Stimulated activated CD4-positive, alpha-beta T cell treated with anti-CD3 and anti-CD28 coated beads, Interleukin-1b, Interleukin-23, amount 100 ng/mL, for 24 hours (primary cell): ENCODE data around the gene IL2RA.
A peak's percentile ranks its signal among the peaks of the same experiment; 100 is the strongest.
"Not testable (repeated sequence)": the region's sequence is repeated elsewhere in the genome, so short reads cannot be mapped to it uniquely, and the experiment has no call there.

Experiments
- DNase-seq, 4 experiments: peaks; one replicate each; pipeline ENCODE4 v3.0.0-alpha.2; 2020; ENCODE audit warnings: low read depth in 4 of 4, low spot score in 1 of 4

Gene IL2RA

DNA sequence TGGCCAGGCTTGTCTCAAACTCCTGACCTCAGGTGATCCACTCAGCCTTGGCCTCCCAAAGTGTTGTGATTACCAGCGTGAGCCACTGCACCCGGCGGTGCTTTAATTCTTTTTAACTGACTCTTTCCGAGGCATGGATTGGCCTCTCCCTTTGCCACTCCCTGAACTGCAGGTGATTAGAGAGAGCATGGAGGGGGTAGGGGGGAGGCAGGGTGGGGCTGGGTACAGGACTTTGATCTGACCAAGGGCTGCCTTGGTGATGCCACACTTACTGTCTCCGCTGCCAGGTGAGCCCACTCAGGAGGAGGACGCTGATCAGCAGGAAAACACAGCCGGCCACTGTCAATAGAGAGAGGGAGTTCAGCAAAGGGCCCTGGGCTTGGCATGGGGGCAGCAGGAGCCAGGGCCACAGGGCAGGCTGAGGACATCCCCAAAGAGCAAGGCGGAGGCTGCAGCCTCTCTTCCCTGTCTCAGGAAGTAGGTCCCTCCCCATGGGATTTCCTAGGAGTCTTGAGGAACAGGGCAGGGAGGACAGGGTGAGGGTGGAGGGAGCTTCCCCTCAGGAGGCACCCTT, 44.3 kb downstream of the IL2RA start:
- DNase-seq: no peak

DNA sequence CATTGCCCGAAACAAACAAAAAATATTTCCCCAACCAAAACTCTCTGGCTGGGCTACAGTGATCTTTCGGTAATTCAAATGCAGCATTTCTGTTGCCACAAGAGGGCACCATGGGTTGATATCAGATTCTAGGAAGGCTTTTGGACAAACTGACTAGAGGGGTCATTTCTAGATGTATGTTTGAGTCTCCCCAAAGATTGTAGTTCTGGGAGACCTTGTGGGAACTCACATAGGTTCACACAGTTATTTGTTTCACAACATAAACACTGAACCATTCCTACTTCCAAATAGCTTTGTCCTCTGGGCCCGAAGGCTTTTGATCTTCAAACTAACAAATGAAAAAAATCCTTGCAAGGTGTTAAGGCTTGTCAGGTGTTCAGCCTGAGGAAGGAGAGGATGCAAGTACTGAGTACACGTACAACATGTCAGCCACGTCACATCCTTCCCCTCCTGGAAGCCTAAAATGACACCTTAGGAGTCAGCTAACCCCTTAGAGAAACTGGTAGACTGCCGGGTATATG, 47.9 kb downstream of the IL2RA start:
- peak in 1 of 4 experiments; percentile 34 for DNase-seq

- DNase-seq: no peak
Measured at GRCh38 chr10:6013413-6014192, 48.6 kb downstream of the IL2RA start.

DNA sequence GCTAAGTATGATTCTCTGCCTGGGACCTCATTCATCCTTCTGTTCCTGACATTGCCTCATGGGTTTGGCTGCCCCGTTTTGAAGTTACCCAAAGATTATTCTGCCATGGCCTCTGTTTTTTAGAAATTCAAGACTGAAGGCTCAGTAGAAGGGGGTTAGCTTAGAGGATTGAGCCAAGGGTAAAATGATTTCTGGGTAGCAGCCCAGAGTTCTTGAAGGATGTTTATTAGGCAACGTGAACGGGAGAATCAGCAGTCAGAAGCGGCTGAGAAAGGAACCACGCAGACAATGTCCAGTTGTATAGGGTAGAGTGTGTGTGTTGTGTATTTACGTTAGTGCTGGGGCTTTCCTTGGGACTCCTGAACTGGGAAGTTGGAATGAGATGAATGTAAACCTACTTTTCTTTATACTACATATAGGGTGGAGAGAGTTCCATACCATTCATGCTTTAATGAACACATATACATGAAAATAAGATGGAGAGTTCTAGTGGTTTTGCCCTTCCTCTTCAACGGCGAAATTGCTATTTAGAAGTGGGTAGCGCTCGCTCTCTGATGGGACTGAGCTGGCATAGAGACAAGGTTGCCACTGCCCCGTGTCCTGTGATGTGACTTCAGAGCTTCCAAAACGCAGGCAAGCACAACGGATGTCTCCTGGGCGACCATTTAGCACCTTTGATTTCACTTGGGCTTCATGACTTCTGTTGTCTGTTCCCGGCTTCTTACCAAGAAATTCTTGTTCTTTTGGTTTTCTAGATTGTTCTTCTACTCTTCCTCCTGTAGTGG, 49.9 kb downstream of the IL2RA start:
- DNase-seq: no peak

GRCh38 chr10:6011558-6011957, 50.6 kb downstream of the IL2RA start:
- DNase-seq: no peak

DNA sequence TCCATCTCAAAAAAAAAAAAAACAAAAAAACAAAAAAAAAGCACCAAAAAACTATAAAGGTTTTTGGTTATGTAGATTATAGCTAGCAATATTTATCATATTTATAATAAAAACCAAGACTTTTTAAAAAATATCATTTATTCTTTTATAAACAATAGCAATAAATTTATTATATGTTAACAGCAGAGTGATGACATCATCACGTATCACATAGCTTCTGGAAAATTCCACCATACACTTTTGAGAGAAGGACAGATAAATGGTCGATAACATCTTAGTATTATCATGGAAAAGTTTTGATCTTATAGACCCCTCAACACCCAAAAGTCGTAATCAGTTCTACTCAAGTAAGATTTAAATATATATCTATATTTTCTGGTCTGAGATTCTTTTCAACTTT, 51.6 kb downstream of the IL2RA start:
- DNase-seq: no peak

GRCh38 chr10:6009961-6010360, 52.2 kb downstream of the IL2RA start:
- DNase-seq: no peak

DNA sequence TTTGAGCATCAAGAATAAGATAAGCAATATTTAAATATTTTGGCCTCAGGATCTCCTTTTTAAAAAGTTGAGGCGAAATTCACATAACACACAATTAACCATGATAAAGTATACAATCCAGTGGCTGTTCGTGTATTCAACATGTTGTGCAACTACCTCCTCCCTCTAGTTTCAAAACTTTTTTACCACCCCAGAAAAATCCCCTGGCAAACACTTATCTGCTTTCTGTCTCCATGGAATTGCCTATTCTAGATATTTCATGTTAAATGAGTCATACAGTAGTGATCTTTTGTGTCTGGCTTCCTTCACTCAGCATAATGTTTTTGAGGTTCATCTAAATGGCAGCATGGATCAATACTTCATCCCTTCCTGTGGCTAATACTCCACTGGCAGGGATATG, 53.0 kb downstream of the IL2RA start:
- DNase-seq: no peak

DNA sequence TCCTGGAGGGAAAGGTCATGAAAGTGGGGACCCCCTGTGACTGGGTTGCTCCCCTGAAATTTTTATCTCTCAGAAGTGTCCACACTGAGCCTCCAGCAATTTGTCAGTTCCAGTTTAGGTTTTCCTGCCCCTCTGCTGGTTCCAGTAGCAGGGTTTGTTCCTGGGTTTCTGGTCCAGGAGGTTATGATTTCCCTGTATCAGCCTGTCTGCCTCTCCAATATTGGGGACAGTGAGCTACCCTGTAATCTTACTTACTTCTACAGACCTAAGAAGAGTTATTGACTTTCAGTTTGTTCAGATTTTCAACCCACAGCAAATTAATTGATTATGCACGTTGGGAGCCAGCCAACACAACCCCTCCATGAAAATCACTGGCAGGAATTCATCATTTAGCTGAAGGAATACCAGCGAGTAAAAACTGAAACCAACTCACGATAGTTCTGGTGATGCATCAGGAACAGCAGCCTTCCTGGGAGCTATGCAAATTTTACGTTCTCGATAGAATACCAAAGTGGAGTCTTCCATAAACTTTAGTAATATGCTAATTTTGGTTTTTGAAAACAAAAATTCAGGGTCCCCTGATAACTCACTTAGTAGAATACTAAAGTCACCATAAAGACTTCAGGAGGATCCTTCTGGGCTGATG, 53.5 kb downstream of the IL2RA start:
- no peak for DNase-seq

- DNase-seq: no peak
Measured at GRCh38 chr10:6006991-6007390, 55.2 kb downstream of the IL2RA start.

- no peak for DNase-seq
Measured at GRCh38 chr10:6006546-6006945, 55.6 kb downstream of the IL2RA start.

DNA sequence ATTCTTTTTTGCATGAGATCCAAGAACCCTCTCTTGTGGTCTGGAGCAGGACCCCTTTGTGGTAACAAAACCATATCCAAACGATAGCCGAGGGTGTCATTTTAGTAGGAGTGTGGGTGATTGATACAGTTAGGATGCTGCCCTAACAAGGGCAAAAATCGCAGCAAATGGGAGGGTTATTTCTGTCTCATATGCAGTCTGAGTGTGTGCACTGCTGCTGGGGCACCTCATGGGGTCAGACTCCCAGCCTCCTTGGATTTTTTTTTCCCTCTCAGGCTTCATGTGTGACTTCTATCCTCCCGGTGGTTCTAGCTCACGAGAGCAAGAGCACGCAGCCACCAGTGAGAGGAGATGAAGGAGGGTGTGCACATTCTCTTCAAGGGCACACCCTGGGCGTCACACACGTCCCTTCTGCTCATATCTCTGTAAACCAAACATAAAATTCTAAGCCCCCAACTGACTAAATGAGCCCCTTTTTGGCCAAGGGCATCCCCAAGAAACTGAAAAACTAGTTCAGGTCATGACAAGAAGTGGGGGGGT, 56.2 kb downstream of the IL2RA start:
- DNase-seq: no peak

- DNase-seq: not testable (repeated sequence)
Measured at GRCh38 chr10:6005161-6005804, 56.9 kb downstream of the IL2RA start.

- DNase-seq: no peak
Measured at GRCh38 chr10:6002809-6003510, 59.2 kb downstream of the IL2RA start.

DNA sequence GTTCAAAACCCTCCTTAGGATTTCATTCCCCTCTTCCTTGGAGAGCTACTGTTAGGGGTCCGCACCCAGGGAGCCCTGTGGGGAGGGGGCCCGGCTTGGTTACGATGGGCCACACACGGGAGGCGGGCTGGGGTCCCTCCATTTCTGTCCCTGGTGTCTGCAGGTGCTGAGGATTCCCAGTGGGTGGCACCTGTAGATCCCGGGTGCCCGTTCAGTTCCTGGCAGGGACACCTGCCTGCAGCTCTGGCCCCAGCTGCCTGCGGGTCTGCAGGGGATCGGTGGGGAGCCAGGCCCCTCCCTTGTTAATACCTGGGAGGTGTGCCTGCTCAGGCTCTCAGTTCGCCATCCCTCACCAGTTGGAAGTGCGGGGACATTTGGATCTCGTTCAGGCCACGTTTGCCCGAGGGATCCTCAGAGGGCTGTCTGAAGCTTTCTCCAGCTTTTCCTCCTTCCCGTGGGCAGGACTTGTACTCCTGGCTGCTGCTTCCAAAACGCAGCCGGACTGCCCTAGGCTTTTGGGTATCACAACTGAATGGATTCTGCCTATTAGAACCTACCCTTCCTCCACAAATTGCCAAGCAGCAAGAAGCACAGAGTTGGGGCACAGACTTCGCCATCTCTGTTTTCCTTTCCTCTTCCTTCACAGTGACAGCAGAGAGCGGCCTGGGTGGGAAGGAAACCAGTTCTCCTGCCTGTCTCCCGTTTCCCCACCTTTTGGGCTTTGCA, 62.6 kb downstream of the IL2RA start:
- DNase-seq: no peak

GRCh38 chr10:5996696-5997095, 65.5 kb downstream of the IL2RA start:
- no peak for DNase-seq

DNA sequence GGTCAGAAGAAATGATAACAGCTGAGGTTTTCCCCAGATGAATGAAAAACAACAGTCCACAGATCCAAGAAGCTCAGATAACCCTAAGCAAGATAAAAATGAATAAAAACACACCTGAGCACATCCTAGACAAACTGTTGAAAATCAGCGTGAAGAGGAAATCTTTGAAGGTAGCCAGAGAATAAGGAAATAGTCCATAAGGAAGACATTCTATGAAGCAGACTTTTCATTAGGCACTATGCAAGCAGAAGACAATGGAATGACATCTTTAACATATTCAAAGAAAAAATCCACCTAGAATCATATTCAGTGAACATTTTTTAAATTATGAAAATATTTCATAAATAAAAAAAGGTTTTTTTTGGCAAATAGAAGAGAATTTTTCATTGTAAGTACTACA, 69.8 kb downstream of the IL2RA start:
- no peak for DNase-seq

GRCh38 chr10:5991708-5992107, 70.5 kb downstream of the IL2RA start:
- no peak for DNase-seq

DNA sequence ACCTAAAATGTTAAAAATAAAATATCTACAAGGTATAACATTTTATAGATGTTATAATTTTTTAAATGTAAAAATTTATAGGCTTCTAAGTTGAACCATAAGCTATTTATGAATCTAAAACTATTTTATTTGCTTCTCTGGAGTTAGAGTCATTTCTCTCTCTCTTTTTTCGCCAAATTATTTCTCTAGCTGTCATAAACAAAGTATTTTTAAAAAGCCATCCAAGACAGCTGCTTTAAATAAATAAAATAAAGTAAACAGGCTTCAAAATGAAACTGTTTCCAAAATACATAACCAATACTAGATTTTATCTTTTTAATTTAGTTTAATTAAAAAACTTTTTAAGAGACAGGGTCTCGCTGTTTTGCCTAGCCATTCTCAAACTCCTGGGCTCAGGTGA, 72.4 kb downstream of the IL2RA start:
- DNase-seq: no peak
